ENCODE data around the gene TLDC2. TPM values are rescaled to one million over a fixed set of nuclear protein-coding genes. Genes with fewer than 3 reads are reported as not detected.
A peak's percentile ranks its signal among the peaks of the same experiment; 100 is the strongest.

The TLDC2 gene
- total RNA-seq, 4 donors from 2014 or later = 1.0 TPM; not detected in 2

GRCh38 chr20:36851490-36851889 is 24.4 kb upstream of the TLDC2 start:
- peaks cover 15 to 35% of the 10 kb centered on the region in 2 donors for H3K4me1 ChIP-seq
- H3K4me3 ChIP-seq = no peak overlapping the region
- intact Hi-C loops (cut with DNase I; ENCODE audit: low total_unique reads) = no loop called here
- H3K9me3 ChIP-seq = no peaks in the 10 kb centered on the region
- TF ChIP-seq POLR2A (IDR thresholded peaks at IDR 0.05) (no peak), CTCF (IDR thresholded peaks at IDR 0.05) (no peak)
- no peaks in the 10 kb centered on the region for H3K27me3 ChIP-seq
- H3K27ac ChIP-seq = peak overlapping the region; percentile 92 to 99
- no peak for DNase-seq
- no peaks in the 10 kb centered on the region for H3K36me3 ChIP-seq

- no peaks in the 10 kb centered on the region for H3K9me3 ChIP-seq
- TF ChIP-seq POLR2A (IDR thresholded peaks at IDR 0.05) = no peak
- no peak for TF ChIP-seq CTCF (IDR thresholded peaks at IDR 0.05)
- peak overlapping the region; percentile 92 to 99 for H3K27ac ChIP-seq
- no peak for DNase-seq
- intact Hi-C loops (cut with DNase I; ENCODE audit: low total_unique reads) = no loop called here
- peaks cover 11 to 37% of the 10 kb centered on the region in 2 donors for H3K4me1 ChIP-seq
- H3K27me3 ChIP-seq = no peaks in the 10 kb centered on the region
- H3K4me3 ChIP-seq = peak overlapping the region in 1 of 2 donors; percentile 22
- H3K36me3 ChIP-seq = no peaks in the 10 kb centered on the region
Observed at GRCh38 chr20:36852187-36852586, 23.8 kb upstream of the TLDC2 start.

GRCh38 chr20:36854348-36855240 is 21.3 kb upstream of the TLDC2 start:
- peaks cover 0 to 35% of the 10 kb centered on the region in 2 donors for H3K4me1 ChIP-seq
- intact Hi-C loops (cut with DNase I; ENCODE audit: low total_unique reads) = no loop called here

GRCh38 chr20:36855241-36855657 is 20.7 kb upstream of the TLDC2 start:
- no peak for TF ChIP-seq CTCF (IDR thresholded peaks at IDR 0.05)
- no peak for TF ChIP-seq POLR2A (IDR thresholded peaks at IDR 0.05)
- Histone ChIP-seq H3K4me1 (peaks cover 0 to 39% of the 10 kb centered on the region in 2 donors), H3K27ac (peak overlapping the region; percentile 92 to 99), H3K27me3 (no peaks in the 10 kb centered on the region), H3K4me3 (no peak overlapping the region), H3K9me3 (no peaks in the 10 kb centered on the region), H3K36me3 (no peaks in the 10 kb centered on the region)
- no peak for DNase-seq
- intact Hi-C loops (cut with DNase I; ENCODE audit: low total_unique reads) = no loop called here

More at GRCh38 chr20:36854348-36855240, 21.3 kb upstream of the TLDC2 start:
- H3K9me3 ChIP-seq = no peaks in the 10 kb centered on the region
- no peaks in the 10 kb centered on the region for H3K27me3 ChIP-seq
- no peak for DNase-seq
- H3K36me3 ChIP-seq = no peaks in the 10 kb centered on the region
- TF ChIP-seq CTCF (IDR thresholded peaks at IDR 0.05) (no peak), POLR2A (IDR thresholded peaks at IDR 0.05) (no peak)
- peak overlapping the region; percentile 92 to 99 for H3K27ac ChIP-seq
- no peak overlapping the region for H3K4me3 ChIP-seq

GRCh38 chr20:36856195-36856594 is 19.7 kb upstream of the TLDC2 start:
- H3K36me3 ChIP-seq = no peaks in the 10 kb centered on the region
- no peak for DNase-seq
- H3K27me3 ChIP-seq = no peaks in the 10 kb centered on the region
- no peak overlapping the region for H3K4me3 ChIP-seq
- H3K4me1 ChIP-seq = peaks cover 0 to 45% of the 10 kb centered on the region in 2 donors
- intact Hi-C loops (cut with DNase I; ENCODE audit: low total_unique reads) = no loop called here
- peak overlapping the region; percentile 92 to 99 for H3K27ac ChIP-seq
- no peaks in the 10 kb centered on the region for H3K9me3 ChIP-seq
- TF ChIP-seq POLR2A (IDR thresholded peaks at IDR 0.05) (no peak), CTCF (IDR thresholded peaks at IDR 0.05) (no peak)

All from uterus (tissue), 4 donors.